ENCODE data around the gene MTIF3.
A peak's percentile ranks its signal among the peaks of the same experiment; 100 is the strongest.

The MTIF3 gene

GRCh38 chr13:27449936-27450828 is at the start of gene MTIF3:
Gene MTIF3, minus strand, starts transcription at chr13:27450564. Its CDS starts 10,116 bp downstream, at chr13:27440448.
- DNase-seq (ENCODE audit: low spot score), result peak; percentile 90

- no peak for DNase-seq (ENCODE audit: low spot score)
These were observed 47.3 kb upstream of the MTIF3 start for GRCh38 chr13:27497563-27498230.

- DNase-seq (ENCODE audit: low spot score), result no peak
These were observed 46.3 kb upstream of the MTIF3 start for GRCh38 chr13:27496536-27497273.

- DNase-seq (ENCODE audit: low spot score), result no peak
These were observed 45.6 kb upstream of the MTIF3 start for GRCh38 chr13:27496006-27496405.

GRCh38 chr13:27495551-27495950 is 45.2 kb upstream of the MTIF3 start:
- no peak for DNase-seq (ENCODE audit: low spot score)

- no peak for DNase-seq (ENCODE audit: low spot score)
These were observed 43.6 kb upstream of the MTIF3 start for GRCh38 chr13:27493981-27494380.

- DNase-seq (ENCODE audit: low spot score), result no peak
These were observed 39.1 kb upstream of the MTIF3 start for GRCh38 chr13:27489456-27489855.

- no peak for DNase-seq (ENCODE audit: low spot score)
These were observed 37.4 kb upstream of the MTIF3 start for GRCh38 chr13:27487776-27488175.

GRCh38 chr13:27483421-27483820 is 33.1 kb upstream of the MTIF3 start:
- DNase-seq (ENCODE audit: low spot score), result no peak

- DNase-seq (ENCODE audit: low spot score), result no peak
These were observed 32.6 kb upstream of the MTIF3 start for GRCh38 chr13:27482983-27483382.

- peak; percentile 68 for DNase-seq (ENCODE audit: low spot score)
These were observed 31.4 kb upstream of the MTIF3 start for GRCh38 chr13:27481766-27482165.

- peak; percentile 33 for DNase-seq (ENCODE audit: low spot score)
These were observed 26.8 kb upstream of the MTIF3 start for GRCh38 chr13:27476943-27477703.

- no peak for DNase-seq (ENCODE audit: low spot score)
These were observed 24.4 kb upstream of the MTIF3 start for GRCh38 chr13:27474751-27475268.

- DNase-seq (ENCODE audit: low spot score), result no peak
These were observed 22.6 kb upstream of the MTIF3 start for GRCh38 chr13:27472941-27473340.

GRCh38 chr13:27472441-27472840 is 22.1 kb upstream of the MTIF3 start:
- DNase-seq (ENCODE audit: low spot score), result no peak

- DNase-seq (ENCODE audit: low spot score), result no peak
These were observed 19.9 kb upstream of the MTIF3 start for GRCh38 chr13:27470075-27470820.

GRCh38 chr13:27466513-27466912 is 16.1 kb upstream of the MTIF3 start:
- DNase-seq (ENCODE audit: low spot score), result no peak

GRCh38 chr13:27465611-27466010 is 15.2 kb upstream of the MTIF3 start:
- no peak for DNase-seq (ENCODE audit: low spot score)

- no peak for DNase-seq (ENCODE audit: low spot score)
These were observed 13.1 kb upstream of the MTIF3 start for GRCh38 chr13:27463500-27463899.

GRCh38 chr13:27461940-27462584 is 11.7 kb upstream of the MTIF3 start:
- no peak for DNase-seq (ENCODE audit: low spot score)

All from HuH-7 (cell line).